ENCODE results near the gene MTG2.
A peak's percentile ranks its signal among the peaks of the same experiment; 100 is the strongest.

MTG2 gene

DNA sequence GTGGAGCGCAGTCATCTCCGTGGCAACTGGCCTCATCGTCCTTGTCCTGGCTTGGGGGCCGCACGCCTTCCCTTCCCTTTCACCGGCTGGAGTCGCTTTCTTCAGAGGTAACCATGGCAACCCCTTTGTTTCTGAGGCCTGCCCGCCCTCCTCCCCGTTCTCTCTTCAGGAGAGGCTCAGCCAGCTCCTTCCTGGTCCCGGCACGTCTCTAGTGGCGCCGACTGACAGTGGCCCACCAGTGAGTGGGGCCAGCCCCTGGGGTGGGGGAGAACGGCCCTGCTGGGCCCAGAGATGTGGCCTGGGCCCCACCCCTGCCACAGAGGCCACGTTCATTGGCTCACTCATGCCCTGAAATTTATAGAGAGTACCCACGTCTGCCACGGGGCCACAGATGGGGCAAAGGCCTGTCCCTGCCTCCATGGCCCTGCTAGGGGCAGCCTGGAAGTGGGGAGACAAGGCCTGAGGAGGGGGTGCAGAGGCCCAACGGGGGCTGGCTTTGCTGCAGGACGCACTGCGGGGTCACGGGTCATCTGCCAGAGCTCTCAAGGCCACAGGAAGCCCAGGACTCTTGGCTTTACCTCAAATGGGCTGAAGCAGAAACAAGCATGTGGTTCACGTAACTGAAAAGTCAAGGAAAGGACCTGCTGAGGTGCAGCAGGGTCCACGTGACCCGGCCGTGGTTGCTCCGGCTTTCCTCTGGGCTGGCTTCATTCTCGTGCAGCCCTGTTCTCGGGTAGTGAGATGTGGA lies 54.1 kb downstream of the MTG2 start:
- no peak for DNase-seq

DNA sequence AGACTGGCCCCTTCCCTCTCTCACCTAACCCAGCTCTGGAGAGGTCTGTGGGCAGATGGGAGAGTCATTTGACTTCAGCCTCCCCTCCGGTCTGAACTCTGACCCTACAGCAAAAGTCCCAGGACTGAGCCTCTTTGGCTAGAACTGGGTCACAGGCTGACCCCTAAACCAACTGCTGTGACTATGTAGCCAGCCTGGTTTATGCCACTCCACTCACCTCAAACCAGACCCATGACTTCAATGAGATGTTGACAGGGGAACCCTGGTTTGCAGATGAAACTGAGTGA lies 54.6 kb downstream of the MTG2 start:
- DNase-seq, result no peak

DNA sequence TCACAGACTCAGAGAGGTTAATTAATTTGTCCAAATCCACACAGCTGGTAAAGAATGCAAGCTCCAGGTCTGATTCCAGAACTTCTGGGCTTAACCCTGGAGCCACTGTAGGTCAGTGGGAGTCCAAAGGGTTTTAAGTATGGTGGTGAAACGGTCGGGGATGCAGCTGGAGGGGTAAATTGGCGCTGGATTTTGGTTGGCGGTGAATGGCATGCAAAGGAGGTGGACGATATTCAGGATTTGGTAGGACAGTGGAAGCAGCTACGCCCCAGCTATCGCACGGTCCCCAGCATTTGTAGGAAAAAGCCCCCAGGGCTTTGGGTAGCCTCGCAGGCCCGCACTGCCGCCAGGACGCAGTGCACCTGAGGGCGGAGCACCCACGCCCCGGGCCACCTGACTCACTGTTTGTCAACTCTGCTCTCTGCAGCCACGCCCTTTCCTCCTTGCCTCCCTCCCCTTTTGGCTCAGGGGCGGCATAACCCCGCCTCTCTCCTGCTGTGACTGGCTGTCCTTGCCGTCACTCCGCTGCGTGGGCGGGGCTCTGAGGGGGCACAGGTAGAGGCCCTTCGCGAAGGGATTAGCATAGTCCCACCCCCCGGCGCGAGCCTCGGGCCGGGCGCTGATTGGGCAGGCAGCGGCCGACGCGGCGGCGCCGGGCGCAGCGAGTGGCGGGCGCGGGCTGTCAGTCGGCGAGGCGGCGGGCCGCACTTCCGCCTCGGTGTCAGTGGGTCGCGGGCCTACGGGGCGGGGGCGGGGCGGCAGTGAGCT lies 55.2 kb downstream of the MTG2 start, which contains the start of gene OSBPL2:
Gene OSBPL2 (plus strand): TSS at position 721 of the 768 bp plus-strand sequence. CDS start 17,664 bp downstream, outside the sequence.
- DNase-seq, result peak; percentile 99

DNA sequence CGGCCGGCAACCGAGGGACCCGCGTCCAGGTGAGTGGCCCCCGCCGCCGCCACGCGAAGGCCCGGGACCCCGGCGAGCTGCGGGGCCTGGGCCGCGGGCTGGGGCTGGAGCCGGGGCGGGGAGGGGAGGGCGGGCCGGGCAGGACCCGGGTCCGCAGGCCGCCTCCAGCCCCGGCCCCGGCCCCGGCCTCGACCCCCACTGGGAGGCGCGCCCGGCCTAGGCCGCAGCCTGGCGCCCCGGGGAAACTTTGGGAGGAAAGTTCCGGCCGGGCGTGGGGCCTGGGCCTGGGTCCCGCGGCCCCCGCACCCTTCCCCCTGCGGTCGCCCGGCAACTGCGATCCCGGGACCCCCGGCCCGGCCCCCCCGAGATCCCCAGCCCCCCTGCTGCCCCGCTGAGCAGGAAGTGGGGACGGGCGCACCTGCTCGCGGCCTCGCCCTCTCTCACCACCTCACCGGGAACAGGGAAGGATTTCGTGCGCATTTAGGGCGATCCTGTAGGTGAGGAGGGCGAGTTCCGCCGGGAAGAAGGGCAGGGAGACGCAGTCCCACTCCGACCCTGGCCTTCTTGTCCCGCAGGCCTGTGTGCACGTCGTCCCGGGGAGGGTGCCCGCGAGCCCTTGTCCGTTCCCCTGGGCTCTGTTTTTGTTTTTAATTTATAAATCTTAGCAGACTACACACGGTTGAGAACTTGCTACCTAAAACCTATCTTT lies 55.9 kb downstream of the MTG2 start:
- peak; percentile 5 for DNase-seq

DNA sequence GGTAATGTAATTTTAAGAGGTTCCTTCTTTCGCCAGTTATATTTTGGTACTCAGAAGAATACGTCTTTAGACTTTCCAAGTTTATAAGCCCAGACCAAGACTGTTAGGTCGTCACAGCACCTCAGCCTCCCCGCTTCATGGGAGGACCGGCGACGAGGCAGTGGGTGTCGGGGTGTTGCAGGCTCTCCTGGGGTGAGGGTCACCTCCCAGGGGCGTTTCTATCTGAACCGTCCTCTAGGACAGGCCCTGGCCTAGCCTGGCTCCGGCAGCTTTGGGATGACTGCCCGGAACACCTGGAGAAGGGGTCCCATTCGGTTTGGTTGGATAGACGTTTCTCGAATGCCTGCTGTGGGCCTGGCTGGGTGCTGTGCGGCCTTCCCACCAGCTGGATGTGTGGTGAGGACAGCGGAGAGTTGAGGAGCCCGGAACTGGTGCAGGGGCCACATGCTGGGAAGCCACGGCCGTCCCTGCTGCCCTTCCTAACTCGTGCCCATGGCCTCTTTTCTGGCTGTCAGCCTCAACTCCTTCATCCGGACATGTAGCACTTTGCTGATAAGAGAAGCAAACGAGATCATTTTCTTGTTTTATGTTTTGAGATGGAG lies 56.6 kb downstream of the MTG2 start:
- no peak for DNase-seq

DNA sequence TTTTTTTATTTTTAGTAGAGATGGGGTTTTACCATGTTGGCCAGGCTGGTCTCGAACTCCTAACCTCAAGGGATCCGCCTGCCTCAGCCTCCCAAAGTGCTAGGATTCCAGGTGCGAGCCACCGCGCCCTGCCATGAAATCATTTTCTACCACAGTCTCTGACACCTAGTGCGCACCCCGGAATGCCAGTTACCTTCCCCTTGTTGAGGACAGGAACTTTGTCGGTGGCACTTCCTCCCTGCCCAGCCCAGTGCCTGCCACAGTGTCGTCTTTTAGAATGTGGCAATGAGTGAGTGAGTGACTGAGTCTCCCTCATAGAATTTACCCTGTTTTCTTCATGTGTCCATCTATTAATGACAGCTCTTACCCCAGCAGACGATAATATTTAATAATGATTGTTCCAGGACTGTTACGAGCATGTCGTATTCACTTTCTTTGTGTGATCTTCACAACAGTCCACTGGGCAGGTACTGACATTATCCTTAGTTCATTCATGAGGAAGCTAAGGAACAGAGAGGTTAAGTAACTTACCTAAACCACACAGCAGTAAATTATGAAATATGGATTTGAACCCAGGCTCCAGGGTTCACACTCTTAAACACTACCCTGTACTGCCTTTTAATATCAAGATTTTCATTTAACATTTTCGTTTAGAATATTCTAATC lies 57.3 kb downstream of the MTG2 start:
- DNase-seq, result peak; percentile 51

DNA sequence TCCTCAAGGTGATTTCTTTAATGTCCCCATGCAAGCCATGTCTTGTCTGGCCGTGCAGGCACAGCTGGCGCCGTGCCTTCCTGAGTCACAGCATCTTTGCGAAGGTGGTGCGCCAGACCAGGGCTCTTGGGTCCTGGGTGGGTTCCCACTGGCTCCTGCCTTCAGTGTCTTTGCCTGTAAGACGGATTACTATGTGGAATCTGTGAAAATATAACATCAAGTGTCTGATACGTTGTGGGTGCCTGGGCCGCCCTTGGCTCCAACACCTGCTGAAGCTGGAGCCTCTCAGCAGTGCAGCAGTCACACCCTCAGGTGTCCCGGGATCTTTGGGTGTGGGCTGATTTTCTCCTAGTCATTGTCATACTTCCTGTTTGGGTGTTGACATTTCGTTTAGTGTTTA lies 58.7 kb downstream of the MTG2 start:
- DNase-seq, result no peak

DNA sequence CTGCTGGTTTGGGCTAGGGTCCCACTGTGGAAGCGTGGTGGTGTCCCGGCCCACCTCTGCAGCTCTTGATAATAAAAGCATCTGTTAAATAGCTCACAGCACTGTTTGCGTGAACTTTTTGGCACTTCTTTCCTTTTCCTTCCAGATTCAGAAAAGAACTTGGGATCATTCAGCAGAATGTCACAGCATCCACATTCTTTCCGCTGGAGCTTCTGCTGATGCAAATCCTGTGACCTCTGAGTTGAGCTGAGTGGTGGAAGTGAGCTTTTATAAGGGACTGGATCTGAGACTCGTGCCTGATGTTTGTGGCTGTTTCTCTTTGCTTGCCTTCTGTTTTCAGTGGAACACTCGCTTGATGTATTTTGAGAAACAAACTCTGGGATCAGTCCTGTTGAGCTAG lies 59.3 kb downstream of the MTG2 start:
- no peak for DNase-seq

DNA sequence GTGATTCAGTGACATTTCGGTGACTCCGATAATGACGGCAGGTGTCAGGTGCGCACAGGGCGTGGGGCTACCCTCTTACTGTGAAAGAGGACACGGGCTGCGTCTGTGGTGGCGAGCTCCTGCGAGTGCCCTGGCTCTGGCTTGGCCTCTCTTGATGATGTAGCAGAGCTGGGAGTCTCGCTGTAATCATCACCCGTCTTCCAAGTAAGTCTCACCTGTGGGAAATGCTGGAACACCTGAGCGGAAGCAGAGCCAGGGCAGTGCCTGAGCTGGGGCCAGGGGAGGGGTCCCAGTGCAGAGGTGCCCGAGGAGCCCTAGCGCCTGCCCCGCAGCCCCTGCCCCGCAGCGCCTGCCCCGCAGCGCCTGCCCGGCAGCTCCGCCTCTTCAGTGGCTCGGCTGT lies 60.3 kb downstream of the MTG2 start:
- no peak for DNase-seq

DNA sequence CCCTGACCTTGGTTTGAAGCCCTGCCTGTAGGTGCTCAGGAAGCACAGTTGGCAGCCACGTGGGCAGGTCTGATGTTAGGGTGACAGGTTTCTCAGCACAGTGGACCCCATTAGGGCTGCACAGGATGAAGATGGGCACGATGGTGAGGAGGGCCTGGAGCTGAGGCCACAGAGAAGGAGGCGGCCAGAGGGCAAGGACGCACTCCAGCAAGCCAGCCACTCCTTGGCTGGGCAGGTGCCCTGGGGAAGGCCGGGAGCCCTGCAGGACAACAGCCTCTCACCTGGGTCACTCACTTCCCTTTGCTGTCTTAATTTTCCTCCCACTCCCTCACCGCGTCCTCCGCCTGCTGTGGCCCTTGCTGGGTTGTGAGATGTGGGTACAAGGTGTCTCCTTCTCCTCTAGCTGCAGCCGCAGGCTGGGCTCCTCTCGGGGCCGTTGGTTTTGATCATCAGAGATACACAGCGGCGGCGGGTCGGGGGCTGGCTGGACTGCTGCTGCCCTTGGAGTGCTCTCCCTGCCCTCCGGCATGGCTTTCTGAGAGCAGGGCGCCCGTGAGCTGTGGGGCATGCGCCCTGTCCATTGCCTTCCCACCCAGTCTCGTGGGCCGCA lies 61.2 kb downstream of the MTG2 start:
- DNase-seq, result no peak

DNA sequence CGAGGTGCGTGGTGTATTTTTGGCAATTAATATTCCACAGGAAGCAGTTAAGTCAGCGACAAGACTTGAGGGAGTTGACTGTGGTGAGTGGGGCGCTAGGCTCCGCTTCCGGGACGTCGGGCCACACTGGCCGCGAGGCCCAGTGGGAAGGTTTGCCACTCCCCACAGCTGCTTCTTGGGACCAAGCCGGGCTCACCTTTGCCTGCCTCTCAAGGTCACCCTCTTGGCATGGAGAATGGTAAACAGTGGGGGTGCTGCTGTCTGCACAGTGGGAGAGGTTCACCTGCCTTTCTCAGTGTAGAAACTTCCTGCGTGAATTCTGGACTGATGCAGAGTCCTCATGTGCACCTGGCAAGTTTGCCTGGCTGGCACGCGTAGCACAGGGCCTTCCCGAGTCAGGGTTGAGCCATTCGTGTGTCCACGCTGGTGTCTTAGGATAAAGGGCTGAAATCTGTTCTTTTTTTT lies 61.8 kb downstream of the MTG2 start:
- DNase-seq, result no peak

DNA sequence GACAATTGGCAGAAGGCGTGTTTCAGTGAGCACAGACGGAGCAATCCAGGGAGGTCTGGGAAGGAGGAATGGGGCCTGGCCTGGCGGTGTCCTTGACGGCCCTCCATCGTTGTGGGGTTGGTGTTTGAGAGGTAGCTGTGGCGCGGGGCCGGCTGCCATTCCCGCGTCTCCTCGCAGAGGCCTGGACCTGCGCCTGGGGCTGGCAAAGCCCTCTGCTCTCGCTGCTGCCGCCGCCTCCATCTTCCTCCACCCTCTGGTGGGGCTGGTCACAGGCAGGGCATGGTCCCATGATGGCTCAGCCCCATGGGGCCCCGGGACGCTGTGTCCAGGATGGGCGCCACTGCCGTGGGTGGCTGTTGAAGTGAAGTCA lies 63.1 kb downstream of the MTG2 start:
- no peak for DNase-seq

DNA sequence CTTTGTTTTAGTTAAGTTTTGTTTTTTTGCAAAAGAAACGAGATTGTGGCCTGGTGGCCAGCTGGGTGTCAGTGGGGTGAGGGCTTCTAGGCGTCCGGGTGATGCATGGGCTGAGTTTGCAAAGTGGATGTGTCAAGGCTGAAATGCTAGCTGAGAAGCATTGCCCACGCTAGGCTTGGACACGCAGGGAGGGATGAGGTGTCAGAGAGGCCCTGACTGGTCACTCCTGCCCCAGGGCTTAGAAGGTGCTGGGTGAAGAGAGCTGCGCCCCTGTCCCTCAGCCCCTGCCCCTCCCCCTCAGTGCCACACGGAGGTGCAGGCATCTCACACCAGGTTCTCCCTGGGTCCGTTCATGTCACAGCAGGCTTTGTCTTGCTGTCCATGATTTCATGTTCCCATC lies 63.6 kb downstream of the MTG2 start:
- no peak for DNase-seq

DNA sequence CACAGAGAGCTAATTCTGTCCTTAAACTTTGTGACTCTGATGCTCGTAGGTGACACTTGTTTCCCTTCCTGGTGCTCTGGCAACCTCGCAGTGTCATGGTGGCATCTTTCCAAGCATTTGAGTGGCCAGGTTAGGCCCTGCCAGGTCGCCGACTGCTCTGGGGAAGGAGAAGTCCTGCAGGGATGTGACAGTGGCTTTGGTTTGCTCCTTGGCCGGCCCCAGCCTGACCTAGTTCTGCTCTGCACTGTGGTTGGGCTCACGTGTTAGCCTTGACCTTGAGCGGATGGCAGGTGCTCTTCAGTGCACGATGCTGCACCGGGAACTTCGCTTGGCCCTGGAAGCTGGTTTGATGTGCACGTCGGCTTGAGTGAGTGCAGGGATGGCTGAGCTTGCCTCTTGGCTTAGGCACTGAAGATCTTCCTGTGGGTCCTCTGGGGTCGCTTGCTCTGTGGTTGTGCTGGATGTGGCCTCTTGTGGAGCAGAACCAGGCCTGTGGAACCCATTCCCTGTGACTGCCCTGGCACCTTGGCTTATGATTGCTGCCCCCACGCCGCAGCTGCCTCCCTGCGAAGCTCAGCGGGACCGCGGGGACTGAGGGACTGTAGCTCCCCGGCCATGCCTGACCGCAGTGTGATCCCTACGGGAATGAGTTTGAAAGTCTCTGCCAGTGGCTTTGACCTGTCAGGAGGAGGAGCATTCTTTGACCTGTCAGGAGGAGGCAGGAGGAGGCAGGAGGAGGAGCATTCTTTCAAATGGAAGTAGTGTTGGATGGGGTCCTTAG lies 64.2 kb downstream of the MTG2 start:
- DNase-seq, result no peak

DNA sequence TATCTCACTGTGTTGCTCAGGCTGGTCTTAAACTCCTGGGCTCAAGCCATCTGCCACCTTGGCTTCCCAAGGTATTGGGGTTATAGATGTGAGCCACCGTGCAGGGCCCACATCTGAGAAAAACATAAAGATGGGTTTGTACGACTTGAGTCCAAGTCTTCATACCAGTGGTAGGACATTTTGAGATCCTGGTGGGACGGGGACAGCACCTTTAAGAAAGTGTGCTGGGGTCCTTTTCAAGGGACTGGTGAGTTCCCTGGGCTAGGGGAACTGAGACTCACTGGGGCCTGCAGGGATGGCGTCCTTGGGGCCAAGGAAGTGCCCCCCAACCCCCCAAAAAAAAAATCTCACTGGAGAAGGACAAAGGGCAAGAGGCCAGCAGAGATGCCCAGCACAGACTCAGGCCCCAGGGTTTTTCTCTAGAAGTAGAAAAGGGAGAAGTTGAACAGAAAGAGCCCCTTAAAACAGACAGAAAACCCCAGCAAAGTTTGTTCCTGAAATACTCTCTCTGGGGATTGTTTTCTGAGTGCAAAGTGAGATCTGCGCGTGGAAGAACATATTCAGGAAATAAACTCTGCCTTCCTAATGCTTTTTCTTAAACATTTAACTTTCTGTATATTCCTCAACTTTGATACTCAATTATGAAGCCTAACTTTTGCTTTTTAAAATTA lies 66.2 kb downstream of the MTG2 start:
- no peak for DNase-seq

DNA sequence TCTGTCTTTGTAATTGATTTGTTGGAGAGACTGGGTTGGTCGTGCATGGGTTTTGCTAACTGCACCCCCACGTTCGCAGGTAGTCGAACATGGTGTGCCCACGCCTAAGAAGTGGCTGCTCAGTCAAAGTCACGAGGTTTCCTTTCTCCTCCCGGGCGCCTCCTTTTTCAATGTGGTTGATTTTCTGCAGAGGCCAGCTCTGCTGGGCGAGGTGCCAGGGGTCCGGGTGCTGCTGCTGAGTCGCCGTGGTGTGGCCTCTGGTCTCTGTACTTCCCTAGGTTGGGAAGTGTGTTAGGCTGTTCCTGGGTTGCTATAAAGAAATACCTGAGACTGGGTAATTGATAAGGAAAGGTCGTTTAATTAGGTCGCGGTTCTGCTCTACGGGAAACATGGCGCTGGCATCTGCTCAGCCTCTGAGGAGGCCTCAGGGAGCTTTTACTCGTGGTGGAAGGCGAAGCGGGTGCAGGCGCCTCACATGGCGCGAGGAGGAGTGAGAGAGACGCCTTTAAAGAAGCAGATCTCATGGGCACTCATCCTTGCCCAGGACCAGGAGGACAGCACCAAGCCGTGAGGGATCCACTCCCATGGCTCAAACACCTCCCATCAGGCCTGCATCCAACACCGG lies 69.6 kb downstream of the MTG2 start:
- DNase-seq, result no peak
